HCT116 (cell line): ENCODE data around the gene SLC22A2. TPM values are rescaled to one million over a fixed set of nuclear protein-coding genes. Genes with fewer than 3 reads are reported as not detected.

Experiments
- ATAC-seq: fragments of 200-7000 bp; cut with Tn5 transposase; 2 replicates; pipeline ENCODE4 v1.9.1; 2020; ENCODE audit warnings: mild to moderate bottlenecking, moderate library complexity
- BruUV-seq: library from RNA; stranded (reverse); fragments of 400-500 nt; replicated peaks from 2 replicates; lab custom pipeline; 2021; lab: Mats Ljungman, UMichigan
- CTCF ChIA-PET: fragments of 300-600 bp; sonication (Branson Sonifier 250); formaldehyde crosslinking; loops from one replicate; lab custom pipeline; 2021; ENCODE audit warnings: antibody characterized with exemption; lab: Charles Lee
- POLR2A ChIA-PET: fragments of 300-600, 350-600 bp; sonication (Branson Sonifier 250); formaldehyde crosslinking; loops from one replicate; lab custom pipeline; 2021; ENCODE audit warnings: antibody characterized with exemption; lab: Charles Lee
- RAD21 ChIA-PET, 2 experiments: fragments of 300-600 bp; sonication (Branson Sonifier 250); formaldehyde crosslinking; loops; one replicate each; lab custom pipeline; 2023; ENCODE audit warnings: low total read pairs in 2 of 2; ENCODE audit not compliant: uncharacterized antibody in 2 of 2, unreplicated experiment in 2 of 2, low non-redundant PET in 1 of 2; lab: Charles Lee
- DNase-seq: peaks from one replicate; pipeline ENCODE4 v3.0.0-alpha.2; 2010; ENCODE audit warnings: low read depth, low spot score
- H2AFZ ChIP-seq: fragments of 200-600 bp; shearing (Covaris generic), sonication (generic); 2 replicates; pipeline ENCODE4 v1.6.1; 2017; ENCODE audit warnings: low read depth, mixed run types, mixed read lengths, antibody characterized with exemption, low read length; ENCODE audit not compliant: poor library complexity, severe bottlenecking
- H3K27ac ChIP-seq: 2 replicates; pipeline ENCODE4 v1.5.1; 2012; ENCODE audit warnings: low read depth, low read length
- H3K27me3 ChIP-seq: fragments of 200-600 bp; sonication (generic); 2 replicates; pipeline ENCODE4 v1.6.1; 2016; ENCODE audit warnings: mixed run types, low read length, mixed read lengths; ENCODE audit not compliant: insufficient read depth
- H3K36me3 ChIP-seq, 2 experiments: fragments of 200-500 bp in 1 of 2; fragments of 200-600 bp in 1 of 2; sonication (Bioruptor generic) in 1 of 2; sonication (generic) in 1 of 2; 2 replicates each; pipeline versions ENCODE4 v1.5.1 to v1.6.1; 2014 to 2016; ENCODE audit warnings: low read length in 2 of 2, inconsistent platforms in 1 of 2, mixed read lengths in 1 of 2, mixed run types in 1 of 2; ENCODE audit not compliant: insufficient read depth in 2 of 2, control insufficient read depth in 1 of 2
- H3K4me1 ChIP-seq, 2 experiments: fragments of 200-600 bp in 1 of 2; sonication (generic) in 1 of 2; 2 replicates each; pipeline versions ENCODE4 v1.5.1 to v1.6.1; 2012 to 2017; ENCODE audit warnings: low read length in 2 of 2, inconsistent platforms in 1 of 2, mild to moderate bottlenecking in 1 of 2, mixed read lengths in 1 of 2, mixed run types in 1 of 2, moderate library complexity in 1 of 2; ENCODE audit not compliant: insufficient read depth in 2 of 2, control insufficient read depth in 1 of 2
- H3K4me2 ChIP-seq: fragments of 200-600 bp; sonication (generic); 2 replicates; pipeline ENCODE4 v1.6.1; 2017; ENCODE audit warnings: mixed run types, low read length, mixed read lengths
- H3K4me3 ChIP-seq, 2 experiments: fragments of 200-600 bp in 1 of 2; sonication (generic) in 1 of 2; replicated peaks in 1 of 2; 2 replicates each; pipeline ENCODE4 v1.5.1; 2011 to 2016; ENCODE audit warnings: low read length in 2 of 2, control low read depth in 1 of 2, low read depth in 1 of 2, mild to moderate bottlenecking in 1 of 2, mixed read lengths in 1 of 2, mixed run types in 1 of 2
- H3K79me2 ChIP-seq: fragments of 200-600 bp; sonication (generic); 2 replicates; pipeline ENCODE4 v1.6.1; 2017; ENCODE audit warnings: mild to moderate bottlenecking, mixed run types, low read length, moderate library complexity, mixed read lengths; ENCODE audit not compliant: insufficient read depth
- H3K9ac ChIP-seq: fragments of 200-600 bp; sonication (generic); 2 replicates; pipeline ENCODE4 v1.6.1; 2016; ENCODE audit warnings: low read length, mixed read lengths
- H3K9me2 ChIP-seq: fragments of 200-600 bp; sonication (generic), shearing (Covaris generic); 2 replicates; pipeline ENCODE4 v1.6.1; 2017; ENCODE audit warnings: mixed run types, mild to moderate bottlenecking, moderate library complexity; ENCODE audit not compliant: insufficient read depth
- H3K9me3 ChIP-seq, 2 experiments: fragments of 200-500 bp in 1 of 2; fragments of 200-600 bp in 1 of 2; sonication (Bioruptor generic) in 1 of 2; sonication (generic) in 1 of 2; 2 replicates each; pipeline ENCODE4 v1.6.1; 2014 to 2017; ENCODE audit warnings: low read length in 2 of 2, mixed read lengths in 2 of 2, inconsistent platforms in 1 of 2, low read depth in 1 of 2, mild to moderate bottlenecking in 1 of 2, mixed run types in 1 of 2, moderate library complexity in 1 of 2; ENCODE audit not compliant: control insufficient read depth in 1 of 2, insufficient read depth in 1 of 2
- H4K20me1 ChIP-seq: fragments of 200-600 bp; sonication (generic), shearing (Covaris generic); 2 replicates; pipeline ENCODE4 v1.6.1; 2017; ENCODE audit warnings: mixed run types, mild to moderate bottlenecking, moderate library complexity; ENCODE audit not compliant: insufficient read depth
- CEBPB ChIP-seq: IDR thresholded peaks from 2 replicates; pipeline ENCODE4 v1.6.1; 2012; ENCODE audit warnings: low read depth
- CTCF ChIP-seq, 3 experiments: fragments of 200-600 bp in 1 of 3; sonication (generic) in 1 of 3; IDR thresholded peaks in 2 of 3; conservative IDR thresholded peaks in 1 of 3; 2 replicates each; pipeline ENCODE4 v1.5.1; 2012 to 2017; ENCODE audit warnings: low read depth in 2 of 3, low read length in 2 of 3, antibody characterized with exemption in 1 of 3, borderline replicate concordance in 1 of 3, control low read depth in 1 of 3, mild to moderate bottlenecking in 1 of 3, mixed read lengths in 1 of 3, mixed run types in 1 of 3, moderate library complexity in 1 of 3; ENCODE audit not compliant: insufficient read depth in 1 of 3
- EGR1 ChIP-seq: IDR thresholded peaks from 2 replicates; pipeline ENCODE4 v1.6.1; 2012; ENCODE audit warnings: low read depth
- ELF1 ChIP-seq: IDR thresholded peaks from 2 replicates; pipeline ENCODE4 v1.6.1; 2012; ENCODE audit warnings: low read depth, borderline replicate concordance
- EZH2 ChIP-seq: fragments of 200-600 bp; sonication (generic); IDR thresholded peaks from 2 replicates; pipeline ENCODE4 v1.6.1; 2017; ENCODE audit warnings: antibody characterized with exemption, mixed run types
- EZH2phosphoT487 ChIP-seq: fragments of 200-600 bp; IDR thresholded peaks from 2 replicates; pipeline ENCODE4 v1.6.1; 2018; ENCODE audit warnings: antibody characterized with exemption, borderline replicate concordance
- FOSL1 ChIP-seq: IDR thresholded peaks from 2 replicates; pipeline ENCODE4 v1.6.1; 2012; ENCODE audit warnings: low read depth
- MAX ChIP-seq: IDR thresholded peaks from 2 replicates; pipeline ENCODE4 v1.6.1; 2012
- POLR2A ChIP-seq: IDR thresholded peaks from 2 replicates; pipeline ENCODE4 v1.7.0; 2011; ENCODE audit warnings: borderline replicate concordance; ENCODE audit not compliant: insufficient read depth, insufficient read length; ENCODE audit errors: extremely low read depth
- POLR2AphosphoS5 ChIP-seq: IDR thresholded peaks from 2 replicates; pipeline ENCODE4 v1.6.1; 2011; ENCODE audit warnings: mild to moderate bottlenecking, low read depth, low read length, moderate library complexity
- RAD21 ChIP-seq: IDR thresholded peaks from 2 replicates; pipeline ENCODE4 v1.6.1; 2012; ENCODE audit warnings: low read depth, mild to moderate bottlenecking
- REST ChIP-seq: IDR thresholded peaks from 2 replicates; pipeline ENCODE4 v1.6.1; 2012; ENCODE audit warnings: low read depth
- SIN3A ChIP-seq: IDR thresholded peaks from 2 replicates; pipeline ENCODE4 v1.6.1; 2012; ENCODE audit warnings: low read depth
- SP1 ChIP-seq: IDR thresholded peaks from 2 replicates; pipeline ENCODE4 v1.6.1; 2012; ENCODE audit warnings: low read depth
- TCF7L2 ChIP-seq: IDR thresholded peaks from 2 replicates; pipeline ENCODE4 v1.7.0; 2011; ENCODE audit warnings: borderline replicate concordance, inconsistent platforms; ENCODE audit not compliant: insufficient read depth, insufficient read length; ENCODE audit errors: extremely low read depth
- YY1 ChIP-seq: IDR thresholded peaks from 2 replicates; pipeline ENCODE4 v1.6.1; 2011; ENCODE audit warnings: low read length, low read depth, moderate library complexity, mild to moderate bottlenecking; ENCODE audit not compliant: insufficient replicate concordance; ENCODE audit errors: extremely low read depth
- ZBTB33 ChIP-seq: IDR thresholded peaks from 2 replicates; pipeline ENCODE4 v1.6.1; 2011; ENCODE audit warnings: mild to moderate bottlenecking, low read length, moderate library complexity; ENCODE audit not compliant: insufficient replicate concordance; ENCODE audit errors: extremely low read depth
- ZFX ChIP-seq: fragments of 450-650 bp; IDR thresholded peaks from 2 replicates; pipeline ENCODE4 v1.6.1; 2017
- ZNF274 ChIP-seq: fragments of 200-500 bp; sonication (Bioruptor generic); IDR thresholded peaks from 2 replicates; pipeline ENCODE4 v1.6.1; 2014; ENCODE audit warnings: mild to moderate bottlenecking, low read depth, low read length, inconsistent platforms
- intact Hi-C: fragments of 100-400 bp; cut with micrococcal nuclease; formaldehyde crosslinking; loops from 2 replicates; pipeline ENCODE4 v1.10.0; 2022
- total RNA-seq: library from RNA; stranded (reverse); gene quantifications from one replicate; pipeline ENCODE4 v1.2.1, GENCODE V29; 2021; ENCODE audit not compliant: unreplicated experiment
- TF ChIP-seq, protein P1 (sequence below): IDR thresholded peaks from 2 replicates; pipeline ENCODE4 v1.6.1; 2012

Gene SLC22A2
- total RNA-seq, 1 experiment from 2014 or later = not detected

GRCh38 chr6:160190973-160191372 is 67.6 kb downstream of the SLC22A2 start:
- H4K20me1 ChIP-seq = no peaks in the 10 kb centered on the region
- ChIA-PET POLR2A (no interaction called here), CTCF (no interaction called here), RAD21 (no interaction called here)
- no peaks in the 10 kb centered on the region for H3K27me3 ChIP-seq
- no peaks in the 10 kb centered on the region for H3K79me2 ChIP-seq
- no peaks in the 10 kb centered on the region for H3K9me2 ChIP-seq
- H3K9ac ChIP-seq = no peak overlapping the region
- H3K4me2 ChIP-seq = no peak overlapping the region
- ATAC-seq = no peak
- no peak overlapping the region for H3K4me3 ChIP-seq
- BruUV-seq = no TSS peak
- intact Hi-C loops = no loop called here
- H3K9me3 ChIP-seq = peaks cover 0 to 7% of the 10 kb centered on the region in 2 experiments; a peak in 1 of 4 replicates
- no peak overlapping the region for H2AFZ ChIP-seq
- H3K27ac ChIP-seq = no peak overlapping the region
- H3K4me1 ChIP-seq = no peaks in the 10 kb centered on the region
- no peak for DNase-seq
- H3K36me3 ChIP-seq = no peaks in the 10 kb centered on the region
- TF ChIP-seq, protein P1, sequence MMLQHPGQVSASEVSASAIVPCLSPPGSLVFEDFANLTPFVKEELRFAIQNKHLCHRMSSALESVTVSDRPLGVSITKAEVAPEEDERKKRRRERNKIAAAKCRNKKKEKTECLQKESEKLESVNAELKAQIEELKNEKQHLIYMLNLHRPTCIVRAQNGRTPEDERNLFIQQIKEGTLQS = no peak
- no peak for TF ChIP-seq SP1
- TF ChIP-seq FOSL1 = no peak
- no peak for TF ChIP-seq YY1
- no peak for TF ChIP-seq EGR1
- TF ChIP-seq CTCF (IDR thresholded peaks at IDR 0.05 in 2 of 3, conservative IDR thresholded peaks at IDR 0.05 in 1 of 3; ENCODE audit: borderline replicate concordance in 1 of 3, insufficient read depth in 1 of 3, low read depth in 2 of 3, low read length in 2 of 3) = no peak
- no peak for TF ChIP-seq CEBPB
- no peak for TF ChIP-seq RAD21
- no peak for TF ChIP-seq EZH2phosphoT487
- no peak for TF ChIP-seq POLR2A
- no peak for TF ChIP-seq TCF7L2
- no peak for TF ChIP-seq EZH2
- TF ChIP-seq ZBTB33 = no peak
- TF ChIP-seq REST = no peak
- TF ChIP-seq ZFX = no peak
- no peak for TF ChIP-seq SIN3A
- no peak for TF ChIP-seq MAX
- TF ChIP-seq ELF1 = no peak
- TF ChIP-seq ZNF274 = no peak
- TF ChIP-seq POLR2AphosphoS5 = no peak
- TF ChIP-seq, all 23 proteins: peak for 0
